ENCODE measurements around the gene UCHL5. TPM values are rescaled to one million over a fixed set of nuclear protein-coding genes. Genes with fewer than 3 reads are reported as not detected.

Gene UCHL5
- total RNA-seq, 1 donor from 2014 or later: 25.9 TPM

DNA sequence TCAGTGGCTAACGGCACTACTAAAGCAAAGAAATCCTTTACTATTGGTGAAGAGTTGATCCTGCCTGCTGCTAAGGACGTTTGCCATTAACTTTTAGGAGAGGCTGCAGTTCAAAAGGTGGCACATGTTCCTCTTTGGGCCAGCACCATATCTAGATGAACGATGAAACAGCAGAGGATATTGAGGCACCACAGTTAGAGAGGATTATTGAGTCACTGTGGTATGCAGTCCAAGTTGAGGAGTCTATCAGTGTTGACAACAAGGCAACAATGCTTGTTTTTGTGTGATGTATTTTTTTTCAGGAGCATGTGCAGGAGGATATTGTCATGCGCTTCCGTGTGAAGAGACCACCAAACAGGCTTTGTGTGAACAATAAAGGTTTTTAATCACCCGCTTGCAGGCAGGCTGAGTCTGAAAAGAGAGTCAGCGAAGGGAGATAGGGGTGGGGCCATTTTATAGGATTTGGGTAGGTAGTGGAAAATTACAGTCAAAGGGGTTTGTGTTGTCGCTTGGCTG, 80.9 kb downstream of the UCHL5 start:
- H3K36me3 Mint-ChIP-seq (ENCODE audit: unreplicated experiment): peaks cover 8% of the 10 kb centered on the region
- no peak overlapping the region for H3K4me3 Mint-ChIP-seq (ENCODE audit: unreplicated experiment)
- H3K27ac Mint-ChIP-seq (ENCODE audit: unreplicated experiment): no peak overlapping the region
- DNase-seq: no peak
- H3K9me3 Mint-ChIP-seq (ENCODE audit: unreplicated experiment): peaks cover 3% of the 10 kb centered on the region
- H3K27me3 Mint-ChIP-seq (ENCODE audit: unreplicated experiment): peaks cover 3% of the 10 kb centered on the region
- no peak for TF ChIP-seq CTCF (IDR thresholded peaks at IDR 0.05; ENCODE audit: partially characterized antibody, unreplicated experiment)
- H3K4me1 Mint-ChIP-seq (ENCODE audit: low read depth, unreplicated experiment): peaks cover 3% of the 10 kb centered on the region

- no peak overlapping the region for H3K27ac Mint-ChIP-seq (ENCODE audit: unreplicated experiment)
- no peak for TF ChIP-seq CTCF (IDR thresholded peaks at IDR 0.05; ENCODE audit: partially characterized antibody, unreplicated experiment)
- H3K4me3 Mint-ChIP-seq (ENCODE audit: unreplicated experiment): no peak overlapping the region
- H3K4me1 Mint-ChIP-seq (ENCODE audit: low read depth, unreplicated experiment): peaks cover 3% of the 10 kb centered on the region
- peaks cover 8% of the 10 kb centered on the region for H3K36me3 Mint-ChIP-seq (ENCODE audit: unreplicated experiment)
- DNase-seq: no peak
- peaks cover 3% of the 10 kb centered on the region for H3K27me3 Mint-ChIP-seq (ENCODE audit: unreplicated experiment)
- H3K9me3 Mint-ChIP-seq (ENCODE audit: unreplicated experiment): peaks cover 3% of the 10 kb centered on the region
Observed at GRCh38 chr1:192977089-192977706, 82.0 kb downstream of the UCHL5 start.

- peaks cover 3% of the 10 kb centered on the region for H3K9me3 Mint-ChIP-seq (ENCODE audit: unreplicated experiment)
- peaks cover 3% of the 10 kb centered on the region for H3K27me3 Mint-ChIP-seq (ENCODE audit: unreplicated experiment)
- TF ChIP-seq CTCF (IDR thresholded peaks at IDR 0.05; ENCODE audit: partially characterized antibody, unreplicated experiment): no peak
- no peak overlapping the region for H3K27ac Mint-ChIP-seq (ENCODE audit: unreplicated experiment)
- DNase-seq: no peak
- no peak overlapping the region for H3K4me3 Mint-ChIP-seq (ENCODE audit: unreplicated experiment)
- H3K4me1 Mint-ChIP-seq (ENCODE audit: low read depth, unreplicated experiment): peaks cover 3% of the 10 kb centered on the region
- peaks cover 8% of the 10 kb centered on the region for H3K36me3 Mint-ChIP-seq (ENCODE audit: unreplicated experiment)
Observed at GRCh38 chr1:192976576-192976975, 82.6 kb downstream of the UCHL5 start.

- Mint-ChIP-seq H3K27me3 (ENCODE audit: unreplicated experiment) (peaks cover 3% of the 10 kb centered on the region), H3K9me3 (ENCODE audit: unreplicated experiment) (peaks cover 1% of the 10 kb centered on the region), H3K4me1 (ENCODE audit: low read depth, unreplicated experiment) (peaks cover 2% of the 10 kb centered on the region), H3K4me3 (ENCODE audit: unreplicated experiment) (no peak overlapping the region), H3K36me3 (ENCODE audit: unreplicated experiment) (peaks cover 6% of the 10 kb centered on the region), H3K27ac (ENCODE audit: unreplicated experiment) (no peak overlapping the region)
- TF ChIP-seq CTCF (IDR thresholded peaks at IDR 0.05; ENCODE audit: partially characterized antibody, unreplicated experiment): no peak
- DNase-seq: no peak
Observed at GRCh38 chr1:192974701-192975100, 84.5 kb downstream of the UCHL5 start.

DNA sequence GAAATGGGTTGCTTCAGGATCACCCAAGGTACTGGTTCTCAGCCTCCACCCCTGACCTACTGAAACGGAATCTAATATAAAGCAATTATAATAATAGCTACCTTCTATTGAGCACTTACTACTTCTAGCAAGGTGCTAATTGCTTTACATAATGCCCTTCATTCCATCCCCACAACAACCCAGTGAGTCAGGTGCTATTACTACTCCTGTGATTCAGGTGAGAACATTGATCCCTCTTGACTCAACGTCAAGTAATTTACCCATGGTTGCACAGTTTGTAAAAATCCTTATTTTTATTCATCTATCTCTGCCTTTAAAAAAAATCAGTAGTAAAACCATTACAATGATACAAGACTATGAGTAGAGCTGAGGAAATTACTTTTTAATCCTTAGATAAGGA, 85.2 kb downstream of the UCHL5 start:
- Mint-ChIP-seq H3K4me3 (ENCODE audit: unreplicated experiment) (no peak overlapping the region), H3K36me3 (ENCODE audit: unreplicated experiment) (no peaks in the 10 kb centered on the region), H3K27me3 (ENCODE audit: unreplicated experiment) (peaks cover 3% of the 10 kb centered on the region), H3K9me3 (ENCODE audit: unreplicated experiment) (no peaks in the 10 kb centered on the region), H3K27ac (ENCODE audit: unreplicated experiment) (no peak overlapping the region), H3K4me1 (ENCODE audit: low read depth, unreplicated experiment) (peaks cover 2% of the 10 kb centered on the region)
- TF ChIP-seq CTCF (IDR thresholded peaks at IDR 0.05; ENCODE audit: partially characterized antibody, unreplicated experiment): no peak
- no peak for DNase-seq

Measured in glutamatergic neuron (in vitro differentiated cells).